ENCODE results near the gene TMEM63B.
"Not testable (repeated sequence)": the region's sequence is repeated elsewhere in the genome, so short reads cannot be mapped to it uniquely, and the experiment has no call there.

Gene TMEM63B

DNA sequence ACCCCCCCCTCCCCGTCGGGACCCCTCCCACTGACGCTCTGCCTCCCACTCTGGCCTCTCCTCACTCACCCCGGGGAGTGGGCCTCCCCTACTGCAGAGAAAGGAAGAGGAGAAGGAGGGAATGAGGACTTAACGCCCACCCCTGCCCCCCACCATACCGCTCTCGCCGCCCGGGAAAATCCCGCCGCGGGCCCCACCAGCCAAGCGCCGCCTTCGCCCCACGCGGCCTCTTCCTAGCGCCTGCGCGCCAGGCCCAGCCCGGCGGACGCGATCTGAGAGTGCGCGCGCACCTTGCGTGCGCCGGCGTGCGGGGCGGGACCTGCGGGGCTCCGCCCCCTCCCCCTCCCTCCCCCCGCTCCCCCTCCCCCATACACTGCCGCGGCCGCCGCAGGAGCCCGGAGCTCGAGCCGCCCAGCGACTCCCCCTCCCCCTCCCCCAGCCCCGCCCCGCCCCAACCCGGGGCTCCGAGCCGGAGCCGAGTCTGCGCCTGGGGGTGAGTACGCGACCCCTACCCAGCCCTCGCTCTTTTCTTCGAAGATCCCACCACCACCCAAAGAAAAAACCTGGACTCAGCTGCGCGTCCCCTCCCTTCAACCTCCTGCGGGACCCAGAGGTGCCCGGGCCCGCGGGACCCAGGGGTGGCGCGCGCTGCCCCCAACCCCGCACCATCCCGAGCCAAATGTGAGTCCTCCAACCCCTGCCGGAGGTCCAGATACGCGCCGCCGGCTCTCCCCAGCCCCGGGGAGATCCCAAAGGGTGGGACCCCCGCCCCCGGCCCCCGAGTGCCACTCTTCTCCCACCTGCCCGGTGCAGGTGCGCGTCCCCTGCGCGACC lies at the start of gene TMEM63B, which contains the start of gene MRPL14:
TMEM63B (plus strand) TSS at position 369 of the 834 bp plus-strand sequence. CDS start 7,031 bp downstream, outside the sequence.
MRPL14 (minus strand) TSS at position 267 of the 834 bp plus-strand sequence. CDS start 10,841 bp downstream, outside the sequence.
- no peak for FAIRE-seq

- no peak for FAIRE-seq
Measured at GRCh38 chr6:44078219-44078826, 49.0 kb upstream of the TMEM63B start.

- FAIRE-seq: no peak
Measured at GRCh38 chr6:44078827-44079671, 48.3 kb upstream of the TMEM63B start.

GRCh38 chr6:44079672-44080071 lies 47.7 kb upstream of the TMEM63B start:
- no peak for FAIRE-seq

- FAIRE-seq: no peak
Measured at GRCh38 chr6:44080561-44081521, 46.5 kb upstream of the TMEM63B start.

GRCh38 chr6:44081753-44082152 lies 45.6 kb upstream of the TMEM63B start:
- FAIRE-seq: no peak

DNA sequence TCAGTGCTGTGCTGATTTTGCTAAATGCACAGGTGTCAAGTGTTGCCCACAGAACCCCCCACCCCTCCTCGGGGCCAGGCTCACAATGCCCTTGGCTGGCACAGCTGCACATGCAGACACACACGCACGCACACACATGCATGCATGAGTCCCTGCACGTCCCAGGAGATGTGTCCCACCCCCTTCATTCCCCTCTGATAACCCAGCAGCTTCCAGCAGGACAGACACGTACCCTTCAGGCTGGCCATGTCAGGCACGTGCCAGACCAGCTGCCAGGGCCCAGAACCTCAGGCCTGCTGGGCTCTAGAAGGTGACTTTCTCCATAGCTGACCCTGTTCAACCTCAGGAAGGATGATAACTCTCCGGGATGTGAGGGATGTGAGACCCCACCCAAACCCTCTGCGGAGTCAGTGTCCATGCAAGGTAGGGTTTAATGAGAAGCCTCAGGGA lies 44.5 kb upstream of the TMEM63B start:
- FAIRE-seq: no peak

GRCh38 chr6:44084231-44085014 lies 42.9 kb upstream of the TMEM63B start:
- FAIRE-seq: no peak

DNA sequence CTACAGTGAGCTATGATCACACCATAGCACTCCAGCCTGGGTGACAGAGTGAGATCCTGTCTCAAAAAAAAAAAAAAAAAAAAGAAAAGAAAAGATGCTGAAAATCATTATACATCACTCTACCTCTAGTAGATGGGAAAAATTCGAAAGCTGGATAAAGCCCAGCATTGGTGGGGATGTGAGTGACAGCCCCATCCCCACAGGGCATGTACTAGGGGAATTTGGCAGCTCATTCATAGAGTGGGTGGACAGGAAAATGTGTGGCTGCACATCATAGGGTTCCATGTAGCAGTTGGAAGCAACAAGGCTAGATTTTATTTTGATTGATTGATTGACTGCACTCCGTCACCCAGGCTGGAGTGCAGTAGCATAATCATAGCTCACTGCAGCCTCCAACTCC lies 42.1 kb upstream of the TMEM63B start:
- FAIRE-seq: no peak

DNA sequence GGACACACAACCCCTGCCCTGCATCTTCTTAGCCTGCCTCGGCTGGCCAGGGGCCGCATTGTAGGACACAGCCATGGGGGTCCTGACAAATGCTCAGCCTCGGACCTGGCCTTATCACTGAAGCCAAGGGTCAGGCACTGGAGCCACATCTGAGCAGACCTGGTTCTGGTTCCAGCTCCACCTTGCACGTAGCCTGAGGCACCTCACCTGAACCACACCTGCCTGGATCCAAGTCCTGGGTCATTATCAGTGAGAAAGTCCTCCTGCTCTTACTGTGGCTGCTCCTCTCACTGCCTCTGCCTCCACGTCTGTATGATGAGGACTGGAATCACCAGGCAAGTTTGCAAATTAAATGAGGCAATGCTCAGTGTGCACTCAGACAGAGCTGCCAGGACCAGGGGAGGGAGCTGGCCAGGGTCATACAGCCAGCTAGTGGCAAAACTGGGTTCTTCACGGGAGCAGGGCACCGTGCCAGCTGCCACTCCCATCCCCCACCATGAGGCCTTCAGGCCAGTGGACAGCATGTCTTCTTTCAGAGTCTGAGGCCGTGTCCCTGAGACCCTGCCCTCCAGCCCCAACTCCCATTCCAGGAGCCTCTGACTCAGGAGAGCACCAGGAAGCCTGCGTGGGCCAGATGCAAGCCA lies 40.3 kb upstream of the TMEM63B start:
- no peak for FAIRE-seq

GRCh38 chr6:44087623-44088022 lies 39.7 kb upstream of the TMEM63B start:
- no peak for FAIRE-seq

GRCh38 chr6:44088827-44089590 lies 38.3 kb upstream of the TMEM63B start:
- FAIRE-seq: no peak

DNA sequence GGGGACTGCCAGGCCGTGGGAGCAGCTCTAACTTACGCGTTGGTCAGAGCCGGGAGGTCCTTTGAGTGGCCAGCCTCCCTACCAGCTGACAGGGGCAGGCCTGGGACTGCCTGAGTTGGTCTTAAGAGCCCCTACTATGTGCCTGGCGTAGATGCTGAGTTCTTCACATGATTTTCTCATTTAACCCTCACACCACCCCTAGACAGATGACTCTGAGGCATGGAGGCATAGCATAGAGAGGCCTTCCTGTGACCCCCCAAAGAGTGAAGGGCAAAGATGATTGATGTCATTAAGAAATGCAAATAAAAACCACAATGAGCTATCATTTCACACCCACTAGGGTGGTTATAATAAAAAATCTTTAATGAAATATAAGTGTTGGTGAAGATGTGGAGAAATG lies 36.9 kb upstream of the TMEM63B start:
- FAIRE-seq: no peak

DNA sequence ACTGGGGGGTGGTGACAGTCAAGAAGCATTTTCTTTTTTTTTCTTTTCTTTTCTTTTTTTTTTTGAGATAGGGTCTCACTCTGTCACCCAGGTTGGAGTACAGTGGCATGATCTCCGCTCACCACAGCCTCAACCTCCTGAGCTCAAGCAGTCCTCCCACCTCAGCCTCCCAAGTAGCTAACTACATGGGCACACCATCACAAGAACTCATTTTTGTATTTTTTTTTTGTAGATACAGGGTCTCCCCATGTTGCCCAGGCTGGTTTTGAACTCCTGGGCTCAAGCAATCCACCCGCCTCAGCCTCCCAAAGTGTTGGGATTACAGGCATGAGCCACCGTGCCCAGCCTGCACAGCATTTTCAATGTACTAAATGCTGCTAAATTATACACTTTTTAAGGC lies 36.0 kb upstream of the TMEM63B start:
- not testable (repeated sequence) for FAIRE-seq

- no peak for FAIRE-seq
Measured at GRCh38 chr6:44091981-44092884, 35.1 kb upstream of the TMEM63B start.

GRCh38 chr6:44093066-44093465 lies 34.3 kb upstream of the TMEM63B start:
- no peak for FAIRE-seq

DNA sequence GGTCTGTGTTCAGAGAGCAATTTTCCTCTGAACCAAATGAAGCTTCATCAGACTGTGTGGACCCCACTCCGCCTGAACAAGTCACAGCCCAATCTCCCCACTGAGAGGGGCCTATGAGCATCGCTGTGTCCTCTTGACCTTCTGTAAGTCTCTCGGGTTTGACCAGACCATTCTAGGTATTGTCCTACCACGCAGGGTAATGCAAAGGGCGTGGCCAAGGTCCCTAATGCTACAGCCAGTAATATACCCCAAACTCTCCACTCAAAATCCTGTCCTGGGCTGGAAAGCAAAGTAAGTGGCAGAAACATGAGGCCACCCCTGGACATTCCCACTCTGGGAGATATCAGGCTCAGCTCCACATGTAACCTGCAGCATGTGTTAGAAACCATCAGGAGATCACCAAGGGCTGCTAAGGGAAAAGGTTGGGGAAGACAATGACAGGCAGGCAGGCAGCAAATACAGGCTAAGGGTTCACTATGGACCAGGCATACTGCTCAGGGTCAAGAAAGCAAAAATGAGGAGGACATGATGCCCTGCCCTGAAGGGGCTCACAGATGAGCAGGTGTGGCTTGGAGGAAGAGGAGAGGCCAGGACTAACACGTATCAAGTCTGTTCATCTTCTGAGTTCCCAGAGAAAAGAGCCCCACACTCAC lies 33.5 kb upstream of the TMEM63B start:
- FAIRE-seq: no peak

All from islet of Langerhans (tissue), 1 donor.